Lower leg skin (tissue), 3 donors: ENCODE results near the gene C22orf42.
"Not testable (repeated sequence)": the region's sequence is repeated elsewhere in the genome, so short reads cannot be mapped to it uniquely, and the experiment has no call there.

Experiments used
- CTCF ChIP-seq, 3 donors: fragments of 450-650 bp; IDR thresholded peaks; one replicate each; pipeline ENCODE4 v1.5.1; 2016; ENCODE audit warnings: antibody characterized with exemption in 3 of 3, mild to moderate bottlenecking in 3 of 3, moderate library complexity in 2 of 3
- POLR2A ChIP-seq, 2 donors: fragments of 450-650 bp; IDR thresholded peaks; one replicate each; pipeline ENCODE4 v1.6.1; 2016 to 2017; ENCODE audit warnings: antibody characterized with exemption in 2 of 2, mild to moderate bottlenecking in 1 of 2, moderate library complexity in 1 of 2

DNA sequence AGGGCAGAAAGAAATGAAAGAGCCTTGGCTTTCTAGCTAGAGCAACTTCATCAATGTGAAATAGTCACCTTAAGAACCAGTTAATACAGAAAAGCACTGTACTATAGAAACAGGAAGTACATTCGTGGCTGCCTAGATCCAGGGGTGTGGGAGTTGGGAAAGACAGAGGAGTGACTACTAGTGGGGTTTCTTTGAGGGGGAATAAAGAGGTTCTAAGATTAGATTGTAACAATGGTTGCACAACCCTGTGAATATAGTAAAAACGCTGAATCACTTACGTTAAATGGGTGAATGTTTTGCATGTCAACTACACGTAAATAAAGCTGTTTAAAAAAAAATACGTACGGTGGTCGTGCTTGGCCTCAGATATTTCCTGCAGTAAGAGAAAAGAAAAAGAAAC is 8.5 kb downstream of the C22orf42 start:
- TF ChIP-seq CTCF, POLR2A (IDR thresholded peaks at IDR 0.05): not testable (repeated sequence)
